ENCODE results near the gene PLIN5.

GRCh38 chr19:4554717-4555116 lies 19.7 kb upstream of the PLIN5 start:
- TF ChIP-seq CTCF (IDR thresholded peaks at IDR 0.05; ENCODE audit: control extremely low read depth in 1 of 3, insufficient read depth in 1 of 3, low read depth in 1 of 3, low read length in 3 of 3), result no peak
- TF ChIP-seq EP300 (IDR thresholded peaks at IDR 0.05; ENCODE audit: borderline replicate concordance in 1 of 2, low read depth in 2 of 2, low read length in 2 of 2), result no peak
- TF ChIP-seq TAF1 (IDR thresholded peaks at IDR 0.05; ENCODE audit: low read depth, low read length), result no peak
- no peak for TF ChIP-seq CEBPB (IDR thresholded peaks at IDR 0.05; ENCODE audit: low read depth, low read length)
- TF ChIP-seq RFX5 (IDR thresholded peaks at IDR 0.05; ENCODE audit: borderline replicate concordance, low read depth, low read length), result no peak
- TF ChIP-seq SP1 (IDR thresholded peaks at IDR 0.05; ENCODE audit: low read depth, low read length), result no peak
- TF ChIP-seq, protein P1, sequence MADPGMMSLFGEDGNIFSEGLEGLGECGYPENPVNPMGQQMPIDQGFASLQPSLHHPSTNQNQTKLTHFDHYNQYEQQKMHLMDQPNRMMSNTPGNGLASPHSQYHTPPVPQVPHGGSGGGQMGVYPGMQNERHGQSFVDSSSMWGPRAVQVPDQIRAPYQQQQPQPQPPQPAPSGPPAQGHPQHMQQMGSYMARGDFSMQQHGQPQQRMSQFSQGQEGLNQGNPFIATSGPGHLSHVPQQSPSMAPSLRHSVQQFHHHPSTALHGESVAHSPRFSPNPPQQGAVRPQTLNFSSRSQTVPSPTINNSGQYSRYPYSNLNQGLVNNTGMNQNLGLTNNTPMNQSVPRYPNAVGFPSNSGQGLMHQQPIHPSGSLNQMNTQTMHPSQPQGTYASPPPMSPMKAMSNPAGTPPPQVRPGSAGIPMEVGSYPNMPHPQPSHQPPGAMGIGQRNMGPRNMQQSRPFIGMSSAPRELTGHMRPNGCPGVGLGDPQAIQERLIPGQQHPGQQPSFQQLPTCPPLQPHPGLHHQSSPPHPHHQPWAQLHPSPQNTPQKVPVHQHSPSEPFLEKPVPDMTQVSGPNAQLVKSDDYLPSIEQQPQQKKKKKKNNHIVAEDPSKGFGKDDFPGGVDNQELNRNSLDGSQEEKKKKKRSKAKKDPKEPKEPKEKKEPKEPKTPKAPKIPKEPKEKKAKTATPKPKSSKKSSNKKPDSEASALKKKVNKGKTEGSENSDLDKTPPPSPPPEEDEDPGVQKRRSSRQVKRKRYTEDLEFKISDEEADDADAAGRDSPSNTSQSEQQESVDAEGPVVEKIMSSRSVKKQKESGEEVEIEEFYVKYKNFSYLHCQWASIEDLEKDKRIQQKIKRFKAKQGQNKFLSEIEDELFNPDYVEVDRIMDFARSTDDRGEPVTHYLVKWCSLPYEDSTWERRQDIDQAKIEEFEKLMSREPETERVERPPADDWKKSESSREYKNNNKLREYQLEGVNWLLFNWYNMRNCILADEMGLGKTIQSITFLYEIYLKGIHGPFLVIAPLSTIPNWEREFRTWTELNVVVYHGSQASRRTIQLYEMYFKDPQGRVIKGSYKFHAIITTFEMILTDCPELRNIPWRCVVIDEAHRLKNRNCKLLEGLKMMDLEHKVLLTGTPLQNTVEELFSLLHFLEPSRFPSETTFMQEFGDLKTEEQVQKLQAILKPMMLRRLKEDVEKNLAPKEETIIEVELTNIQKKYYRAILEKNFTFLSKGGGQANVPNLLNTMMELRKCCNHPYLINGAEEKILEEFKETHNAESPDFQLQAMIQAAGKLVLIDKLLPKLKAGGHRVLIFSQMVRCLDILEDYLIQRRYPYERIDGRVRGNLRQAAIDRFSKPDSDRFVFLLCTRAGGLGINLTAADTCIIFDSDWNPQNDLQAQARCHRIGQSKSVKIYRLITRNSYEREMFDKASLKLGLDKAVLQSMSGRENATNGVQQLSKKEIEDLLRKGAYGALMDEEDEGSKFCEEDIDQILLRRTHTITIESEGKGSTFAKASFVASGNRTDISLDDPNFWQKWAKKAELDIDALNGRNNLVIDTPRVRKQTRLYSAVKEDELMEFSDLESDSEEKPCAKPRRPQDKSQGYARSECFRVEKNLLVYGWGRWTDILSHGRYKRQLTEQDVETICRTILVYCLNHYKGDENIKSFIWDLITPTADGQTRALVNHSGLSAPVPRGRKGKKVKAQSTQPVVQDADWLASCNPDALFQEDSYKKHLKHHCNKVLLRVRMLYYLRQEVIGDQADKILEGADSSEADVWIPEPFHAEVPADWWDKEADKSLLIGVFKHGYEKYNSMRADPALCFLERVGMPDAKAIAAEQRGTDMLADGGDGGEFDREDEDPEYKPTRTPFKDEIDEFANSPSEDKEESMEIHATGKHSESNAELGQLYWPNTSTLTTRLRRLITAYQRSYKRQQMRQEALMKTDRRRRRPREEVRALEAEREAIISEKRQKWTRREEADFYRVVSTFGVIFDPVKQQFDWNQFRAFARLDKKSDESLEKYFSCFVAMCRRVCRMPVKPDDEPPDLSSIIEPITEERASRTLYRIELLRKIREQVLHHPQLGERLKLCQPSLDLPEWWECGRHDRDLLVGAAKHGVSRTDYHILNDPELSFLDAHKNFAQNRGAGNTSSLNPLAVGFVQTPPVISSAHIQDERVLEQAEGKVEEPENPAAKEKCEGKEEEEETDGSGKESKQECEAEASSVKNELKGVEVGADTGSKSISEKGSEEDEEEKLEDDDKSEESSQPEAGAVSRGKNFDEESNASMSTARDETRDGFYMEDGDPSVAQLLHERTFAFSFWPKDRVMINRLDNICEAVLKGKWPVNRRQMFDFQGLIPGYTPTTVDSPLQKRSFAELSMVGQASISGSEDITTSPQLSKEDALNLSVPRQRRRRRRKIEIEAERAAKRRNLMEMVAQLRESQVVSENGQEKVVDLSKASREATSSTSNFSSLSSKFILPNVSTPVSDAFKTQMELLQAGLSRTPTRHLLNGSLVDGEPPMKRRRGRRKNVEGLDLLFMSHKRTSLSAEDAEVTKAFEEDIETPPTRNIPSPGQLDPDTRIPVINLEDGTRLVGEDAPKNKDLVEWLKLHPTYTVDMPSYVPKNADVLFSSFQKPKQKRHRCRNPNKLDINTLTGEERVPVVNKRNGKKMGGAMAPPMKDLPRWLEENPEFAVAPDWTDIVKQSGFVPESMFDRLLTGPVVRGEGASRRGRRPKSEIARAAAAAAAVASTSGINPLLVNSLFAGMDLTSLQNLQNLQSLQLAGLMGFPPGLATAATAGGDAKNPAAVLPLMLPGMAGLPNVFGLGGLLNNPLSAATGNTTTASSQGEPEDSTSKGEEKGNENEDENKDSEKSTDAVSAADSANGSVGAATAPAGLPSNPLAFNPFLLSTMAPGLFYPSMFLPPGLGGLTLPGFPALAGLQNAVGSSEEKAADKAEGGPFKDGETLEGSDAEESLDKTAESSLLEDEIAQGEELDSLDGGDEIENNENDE (IDR thresholded peaks at IDR 0.05; ENCODE audit: insufficient replicate concordance, low read length), result no peak
- no peak for TF ChIP-seq HDAC6 (IDR thresholded peaks at IDR 0.05; ENCODE audit: low read depth, low read length)
- no peak for TF ChIP-seq RBBP5 (IDR thresholded peaks at IDR 0.05; ENCODE audit: borderline replicate concordance, low read depth, low read length)
- no peak for TF ChIP-seq POLR2AphosphoS5 (IDR thresholded peaks at IDR 0.05; ENCODE audit: low read depth, low read length)
